Measurements from ENCODE around the gene PALMD. TPM values are rescaled to one million over a fixed set of nuclear protein-coding genes. Genes with fewer than 3 reads are reported as not detected.

Gene PALMD
- total and polyA plus RNA-seq, 2 experiments from 2014 or later = 0.63 to 0.94 TPM

DNA sequence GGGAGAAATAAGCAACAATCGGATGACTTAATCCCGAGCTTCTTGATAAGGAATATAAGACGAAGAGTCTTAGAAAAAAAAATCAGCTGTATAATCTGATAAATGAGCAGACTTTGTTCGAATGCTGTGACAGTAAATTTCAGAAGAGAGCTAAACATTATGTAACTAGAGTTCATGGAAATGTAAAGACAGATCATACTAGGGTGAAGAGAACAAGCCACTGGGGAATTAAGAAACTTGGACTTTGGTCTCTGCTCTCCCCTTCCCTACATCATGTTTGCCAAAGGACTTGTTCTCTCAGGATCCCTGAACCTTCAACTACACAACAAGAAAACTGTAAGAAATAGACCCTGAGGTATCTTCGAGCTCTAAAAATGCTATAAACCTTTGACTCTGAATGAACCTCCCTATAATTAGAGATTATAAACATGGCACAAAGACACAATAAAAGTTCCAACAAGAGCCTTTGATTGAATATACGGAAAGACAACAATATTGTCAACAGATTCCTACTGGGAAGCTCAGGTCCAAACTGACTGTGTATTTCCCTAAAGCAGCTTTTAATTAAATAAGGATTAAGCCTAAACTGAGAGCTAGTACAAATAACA is 93.0 kb downstream of the PALMD start:
- Histone ChIP-seq H3K4me1 (ENCODE audit: low read depth) (peaks cover 3% of the 10 kb centered on the region), H3K27me3 (no peaks in the 10 kb centered on the region), H3K36me3 (peaks cover 10% of the 10 kb centered on the region), H3K9me3 (ENCODE audit: low read depth) (no peaks in the 10 kb centered on the region), H3K27ac (no peak overlapping the region), H3K4me3 (no peak overlapping the region)
- no peak for DNase-seq (ENCODE audit: low read depth in 1 of 2, low spot score in 1 of 2)
- TF ChIP-seq, protein P1, sequence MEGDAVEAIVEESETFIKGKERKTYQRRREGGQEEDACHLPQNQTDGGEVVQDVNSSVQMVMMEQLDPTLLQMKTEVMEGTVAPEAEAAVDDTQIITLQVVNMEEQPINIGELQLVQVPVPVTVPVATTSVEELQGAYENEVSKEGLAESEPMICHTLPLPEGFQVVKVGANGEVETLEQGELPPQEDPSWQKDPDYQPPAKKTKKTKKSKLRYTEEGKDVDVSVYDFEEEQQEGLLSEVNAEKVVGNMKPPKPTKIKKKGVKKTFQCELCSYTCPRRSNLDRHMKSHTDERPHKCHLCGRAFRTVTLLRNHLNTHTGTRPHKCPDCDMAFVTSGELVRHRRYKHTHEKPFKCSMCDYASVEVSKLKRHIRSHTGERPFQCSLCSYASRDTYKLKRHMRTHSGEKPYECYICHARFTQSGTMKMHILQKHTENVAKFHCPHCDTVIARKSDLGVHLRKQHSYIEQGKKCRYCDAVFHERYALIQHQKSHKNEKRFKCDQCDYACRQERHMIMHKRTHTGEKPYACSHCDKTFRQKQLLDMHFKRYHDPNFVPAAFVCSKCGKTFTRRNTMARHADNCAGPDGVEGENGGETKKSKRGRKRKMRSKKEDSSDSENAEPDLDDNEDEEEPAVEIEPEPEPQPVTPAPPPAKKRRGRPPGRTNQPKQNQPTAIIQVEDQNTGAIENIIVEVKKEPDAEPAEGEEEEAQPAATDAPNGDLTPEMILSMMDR (IDR thresholded peaks at IDR 0.05; ENCODE audit: low read depth, low read length) = no peak

DNA sequence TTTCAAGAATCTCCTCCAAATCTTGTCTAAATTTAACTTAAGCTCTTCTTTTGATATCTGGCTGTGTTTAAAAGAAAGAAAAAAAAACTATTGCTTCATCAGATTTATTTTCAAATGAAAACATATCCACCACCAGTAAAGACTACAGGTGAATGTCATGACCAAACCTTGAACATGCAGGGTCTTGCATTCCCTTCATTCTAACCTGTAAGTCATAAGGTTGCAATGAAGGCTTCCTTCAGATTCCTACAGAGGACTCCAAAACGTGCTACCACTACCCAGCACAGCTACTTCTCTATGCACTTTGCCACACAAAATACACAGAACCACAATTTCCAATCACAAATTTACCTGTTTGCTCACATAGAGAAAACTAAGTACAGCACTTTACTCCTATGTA is 94.2 kb downstream of the PALMD start:
- H3K9me3 ChIP-seq (ENCODE audit: low read depth) = no peaks in the 10 kb centered on the region
- no peak for DNase-seq (ENCODE audit: low read depth in 1 of 2, low spot score in 1 of 2)

More for the DNA sequence above, 94.2 kb downstream of the PALMD start:
- Histone ChIP-seq H3K4me1 (ENCODE audit: low read depth) (peaks cover 3% of the 10 kb centered on the region), H3K36me3 (peaks cover 10% of the 10 kb centered on the region), H3K27ac (no peak overlapping the region), H3K4me3 (no peak overlapping the region), H3K27me3 (no peaks in the 10 kb centered on the region)
- TF ChIP-seq, protein P1 (IDR thresholded peaks at IDR 0.05; ENCODE audit: low read depth, low read length) = no peak

Other genes starting within 250 kb of the PALMD start
- 5.5 and 5.6 TPM in 2 replicates for gene FRRS1, start 120.5 kb downstream of the PALMD start, total RNA-seq
- 1.2 and 3.7 TPM in 2 replicates for gene FRRS1, start 120.5 kb downstream of the PALMD start, polyA plus RNA-seq
- 37.1 and 39.5 TPM in 2 replicates for gene AGL, start 204.2 kb downstream of the PALMD start, total RNA-seq
- gene AGL, start 204.2 kb downstream of the PALMD start, polyA plus RNA-seq = 26.6 and 29.0 TPM in 2 replicates

Data from cardiac muscle cell (in vitro differentiated cells and primary cell).